ENCODE data around the gene CYP26C1.

DNA sequence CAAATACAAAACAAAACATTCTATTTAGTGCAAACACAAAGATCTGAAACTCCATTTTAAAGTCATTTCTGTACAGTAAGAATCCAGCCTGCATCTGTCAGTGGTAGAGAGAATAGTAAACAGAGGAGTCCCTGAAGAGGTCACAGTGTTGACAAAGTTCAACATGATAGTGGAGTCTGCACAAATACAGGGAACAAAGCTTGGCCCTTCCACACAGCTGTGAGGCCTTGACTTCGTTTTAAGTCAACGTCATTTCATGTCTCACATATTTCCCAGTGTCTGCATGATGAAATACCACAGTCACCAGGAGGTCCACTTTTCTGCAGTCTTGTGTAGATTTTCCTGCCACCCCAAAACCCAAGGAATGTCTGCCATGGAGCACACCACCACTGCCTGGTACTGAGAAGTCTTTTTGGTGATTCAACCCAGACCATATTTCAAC, 46.1 kb downstream of the CYP26C1 start:
- TF ChIP-seq POLR2A (IDR thresholded peaks at IDR 0.05), result no peak
- TF ChIP-seq, protein P1, sequence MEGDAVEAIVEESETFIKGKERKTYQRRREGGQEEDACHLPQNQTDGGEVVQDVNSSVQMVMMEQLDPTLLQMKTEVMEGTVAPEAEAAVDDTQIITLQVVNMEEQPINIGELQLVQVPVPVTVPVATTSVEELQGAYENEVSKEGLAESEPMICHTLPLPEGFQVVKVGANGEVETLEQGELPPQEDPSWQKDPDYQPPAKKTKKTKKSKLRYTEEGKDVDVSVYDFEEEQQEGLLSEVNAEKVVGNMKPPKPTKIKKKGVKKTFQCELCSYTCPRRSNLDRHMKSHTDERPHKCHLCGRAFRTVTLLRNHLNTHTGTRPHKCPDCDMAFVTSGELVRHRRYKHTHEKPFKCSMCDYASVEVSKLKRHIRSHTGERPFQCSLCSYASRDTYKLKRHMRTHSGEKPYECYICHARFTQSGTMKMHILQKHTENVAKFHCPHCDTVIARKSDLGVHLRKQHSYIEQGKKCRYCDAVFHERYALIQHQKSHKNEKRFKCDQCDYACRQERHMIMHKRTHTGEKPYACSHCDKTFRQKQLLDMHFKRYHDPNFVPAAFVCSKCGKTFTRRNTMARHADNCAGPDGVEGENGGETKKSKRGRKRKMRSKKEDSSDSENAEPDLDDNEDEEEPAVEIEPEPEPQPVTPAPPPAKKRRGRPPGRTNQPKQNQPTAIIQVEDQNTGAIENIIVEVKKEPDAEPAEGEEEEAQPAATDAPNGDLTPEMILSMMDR (IDR thresholded peaks at IDR 0.05), result no peak
